ENCODE measurements around the gene PAX9.

The PAX9 gene

DNA sequence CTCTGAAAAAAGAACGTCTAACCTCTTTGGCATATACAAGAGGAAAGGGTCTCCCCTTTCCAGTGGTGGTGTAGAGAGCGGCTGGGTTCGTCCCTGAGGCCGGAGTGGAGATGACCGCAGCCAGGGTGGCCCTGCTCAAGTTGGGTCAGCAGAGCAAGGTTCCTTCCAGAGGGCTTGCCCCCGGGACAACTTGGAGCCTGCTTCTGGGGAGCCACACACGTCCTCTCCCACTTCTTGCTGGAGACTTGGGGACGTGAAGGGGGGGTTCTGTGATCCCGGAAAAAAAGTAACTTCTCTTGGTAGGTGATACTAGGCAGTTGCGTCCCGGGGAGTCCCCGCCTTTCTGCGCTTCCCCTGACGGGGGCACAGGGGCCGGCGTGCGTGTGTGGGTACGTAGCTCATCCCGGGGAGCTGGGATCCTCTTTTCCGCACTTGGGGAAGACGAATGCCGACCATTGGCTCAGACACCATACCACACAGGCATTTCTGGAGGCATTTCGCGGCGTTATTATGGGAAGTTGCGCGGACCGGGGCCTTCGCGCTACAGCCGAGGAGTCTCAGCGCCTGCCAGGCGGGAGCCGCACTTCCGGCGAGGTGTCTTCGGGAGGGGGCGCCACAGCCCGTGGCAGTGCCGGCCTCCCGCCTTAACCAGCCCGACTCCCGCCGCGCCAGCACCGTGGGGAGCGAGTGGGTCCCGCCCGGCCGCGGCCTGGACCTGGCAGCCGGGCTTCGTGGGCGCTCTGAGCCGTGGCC, 14.8 kb upstream of the PAX9 start:
- peak overlapping the region; percentile 27; the same call in 1 of the 2 replicates for H3K4me3 ChIP-seq (ENCODE audit: low read length)
- H3K4me1 ChIP-seq (ENCODE audit: control insufficient read depth, insufficient read depth, low read length): no peaks in the 10 kb centered on the region
- no peaks in the 10 kb centered on the region for H3K36me3 ChIP-seq (ENCODE audit: control insufficient read depth, insufficient read depth, low read length)
- peaks cover 57% of the 10 kb centered on the region for H3K27me3 ChIP-seq (ENCODE audit: control insufficient read depth, insufficient read depth, low read length)
- no peak for DNase-seq (ENCODE audit: low read depth, low spot score)
- H3K27ac ChIP-seq (ENCODE audit: low read length): no peak overlapping the region
- no peaks in the 10 kb centered on the region for H3K9me3 ChIP-seq (ENCODE audit: control insufficient read depth, insufficient read depth, low read length)
- WGBS (ENCODE audit: insufficient coverage, insufficient read length): no CpG with 5 or more reads among the region's 55 CpGs

DNA sequence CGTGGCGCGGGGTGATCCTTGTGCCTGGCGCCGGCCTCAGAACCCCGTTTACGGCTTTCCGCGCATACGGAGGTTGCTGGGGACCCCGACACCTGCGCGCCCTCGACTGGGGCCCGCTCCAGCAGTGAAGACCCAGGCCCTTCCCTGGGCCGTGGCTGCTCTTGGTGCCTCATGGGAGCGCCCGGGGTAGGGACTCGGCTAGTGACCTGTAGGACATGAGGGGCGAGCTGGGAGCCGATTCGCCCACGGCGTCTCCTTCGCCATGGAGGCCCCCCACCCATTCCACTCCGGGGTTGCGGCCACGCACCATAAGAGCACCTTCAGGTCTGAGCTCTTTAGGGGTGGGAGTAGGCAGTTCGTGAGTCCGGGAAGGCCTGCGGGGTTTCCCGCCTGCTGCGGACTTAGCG, 14.2 kb upstream of the PAX9 start:
- Histone ChIP-seq H3K27me3 (ENCODE audit: control insufficient read depth, insufficient read depth, low read length) (peaks cover 59% of the 10 kb centered on the region), H3K36me3 (ENCODE audit: control insufficient read depth, insufficient read depth, low read length) (no peaks in the 10 kb centered on the region), H3K4me1 (ENCODE audit: control insufficient read depth, insufficient read depth, low read length) (no peaks in the 10 kb centered on the region), H3K27ac (ENCODE audit: low read length) (no peak overlapping the region), H3K4me3 (ENCODE audit: low read length) (peak overlapping the region; percentile 27; the same call in 1 of the 2 replicates), H3K9me3 (ENCODE audit: control insufficient read depth, insufficient read depth, low read length) (no peaks in the 10 kb centered on the region)
- DNase-seq (ENCODE audit: low read depth, low spot score): no peak
- WGBS (ENCODE audit: insufficient coverage, insufficient read length): no CpG with 5 or more reads among the region's 34 CpGs

DNA sequence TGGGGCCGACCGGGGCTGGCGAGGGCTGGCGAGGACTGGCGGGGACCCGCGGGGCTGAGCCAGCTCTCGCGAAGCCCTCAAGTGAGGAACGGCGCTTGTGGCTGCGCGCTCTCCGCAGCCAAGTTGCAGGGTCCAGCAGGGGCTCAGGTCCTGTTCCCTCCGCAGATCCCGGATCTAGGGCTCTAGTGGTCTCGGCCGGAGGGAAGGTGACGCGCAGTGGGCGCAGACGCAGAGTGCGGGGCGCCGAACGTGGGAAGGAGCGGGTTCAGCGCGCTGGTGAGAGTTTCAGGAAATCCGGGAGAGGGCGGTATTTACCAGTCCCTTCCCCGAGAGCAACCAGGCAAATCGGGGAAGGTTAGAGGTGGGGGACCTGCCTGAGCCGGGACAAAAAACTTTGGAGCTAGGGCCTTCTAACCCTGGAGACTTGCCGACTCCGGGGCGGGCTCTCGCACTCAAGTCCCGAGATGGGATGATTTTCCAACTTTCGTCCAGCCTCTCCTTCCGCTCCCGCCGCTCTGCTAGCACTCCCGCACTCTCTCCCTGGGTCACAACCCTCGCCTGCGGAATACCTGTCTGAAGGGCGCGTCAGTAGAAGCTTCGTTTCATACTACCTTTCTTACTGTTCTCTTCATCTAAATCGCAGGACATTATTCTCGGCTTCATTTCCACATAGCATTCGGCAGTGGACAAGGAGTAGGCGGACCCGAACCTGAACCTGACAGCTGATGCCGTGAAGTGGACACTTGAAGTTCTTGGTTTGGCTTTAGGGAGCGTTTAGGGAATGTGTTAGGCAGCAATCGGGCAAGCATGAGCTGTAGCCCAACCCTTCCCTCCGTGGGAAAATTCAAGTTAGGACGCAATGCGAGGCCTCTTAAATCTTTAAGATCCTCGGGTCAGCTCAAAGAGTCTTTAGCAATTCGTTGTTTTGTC, 13.6 kb upstream of the PAX9 start:
- H3K4me1 ChIP-seq (ENCODE audit: control insufficient read depth, insufficient read depth, low read length): no peaks in the 10 kb centered on the region
- peak overlapping the region; percentile 27; the same call in 1 of the 2 replicates for H3K4me3 ChIP-seq (ENCODE audit: low read length)
- H3K27ac ChIP-seq (ENCODE audit: low read length): no peak overlapping the region
- peaks cover 66% of the 10 kb centered on the region for H3K27me3 ChIP-seq (ENCODE audit: control insufficient read depth, insufficient read depth, low read length)
- WGBS (ENCODE audit: insufficient coverage, insufficient read length): no CpG with 5 or more reads among the region's 62 CpGs
- H3K36me3 ChIP-seq (ENCODE audit: control insufficient read depth, insufficient read depth, low read length): no peaks in the 10 kb centered on the region
- H3K9me3 ChIP-seq (ENCODE audit: control insufficient read depth, insufficient read depth, low read length): no peaks in the 10 kb centered on the region
- no peak for DNase-seq (ENCODE audit: low read depth, low spot score)

DNA sequence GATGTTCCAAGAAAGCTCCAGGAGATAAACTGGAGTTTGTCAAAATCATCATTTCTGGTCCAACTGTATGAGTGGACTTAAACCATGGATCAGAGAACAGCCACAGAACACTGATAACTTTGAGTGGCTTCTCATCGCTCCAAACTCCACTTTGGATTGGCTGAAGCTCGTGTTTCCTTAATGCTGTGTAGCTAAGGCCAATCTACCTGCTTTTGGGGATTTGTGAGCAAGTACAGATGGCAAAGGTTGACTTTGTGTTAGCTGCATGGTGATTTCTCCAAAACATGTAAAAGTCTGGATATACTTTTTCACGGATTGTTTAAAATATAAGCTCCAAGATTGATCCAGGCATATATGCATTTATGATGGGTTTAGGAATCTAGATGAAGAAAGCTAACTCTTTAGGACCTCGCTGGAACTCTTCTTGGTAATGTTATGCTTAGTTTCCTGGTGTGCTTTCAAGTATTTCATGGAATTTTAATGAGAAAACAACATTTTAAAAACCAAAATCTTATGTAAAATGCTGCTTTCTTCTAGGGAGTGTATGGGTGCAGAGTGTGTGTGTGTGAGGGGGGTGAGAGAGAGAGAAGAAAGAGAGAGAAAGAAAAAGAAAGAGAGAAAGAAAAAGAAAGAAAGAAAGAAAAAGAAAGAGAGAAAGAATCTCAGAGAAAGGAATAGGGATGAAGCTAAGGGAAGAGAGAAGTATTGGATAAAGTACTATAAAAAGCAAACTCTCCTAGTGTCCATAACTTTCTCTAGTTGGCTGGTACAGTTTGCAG, 11.6 kb upstream of the PAX9 start:
- peaks cover 81% of the 10 kb centered on the region for H3K27me3 ChIP-seq (ENCODE audit: control insufficient read depth, insufficient read depth, low read length)
- no peaks in the 10 kb centered on the region for H3K4me1 ChIP-seq (ENCODE audit: control insufficient read depth, insufficient read depth, low read length)
- H3K36me3 ChIP-seq (ENCODE audit: control insufficient read depth, insufficient read depth, low read length): no peaks in the 10 kb centered on the region
- H3K4me3 ChIP-seq (ENCODE audit: low read length): no peak overlapping the region
- WGBS (ENCODE audit: insufficient coverage, insufficient read length): no CpG with 5 or more reads among the region's 4 CpGs
- H3K9me3 ChIP-seq (ENCODE audit: control insufficient read depth, insufficient read depth, low read length): no peaks in the 10 kb centered on the region
- no peak overlapping the region for H3K27ac ChIP-seq (ENCODE audit: low read length)
- DNase-seq (ENCODE audit: low read depth, low spot score): no peak

DNA sequence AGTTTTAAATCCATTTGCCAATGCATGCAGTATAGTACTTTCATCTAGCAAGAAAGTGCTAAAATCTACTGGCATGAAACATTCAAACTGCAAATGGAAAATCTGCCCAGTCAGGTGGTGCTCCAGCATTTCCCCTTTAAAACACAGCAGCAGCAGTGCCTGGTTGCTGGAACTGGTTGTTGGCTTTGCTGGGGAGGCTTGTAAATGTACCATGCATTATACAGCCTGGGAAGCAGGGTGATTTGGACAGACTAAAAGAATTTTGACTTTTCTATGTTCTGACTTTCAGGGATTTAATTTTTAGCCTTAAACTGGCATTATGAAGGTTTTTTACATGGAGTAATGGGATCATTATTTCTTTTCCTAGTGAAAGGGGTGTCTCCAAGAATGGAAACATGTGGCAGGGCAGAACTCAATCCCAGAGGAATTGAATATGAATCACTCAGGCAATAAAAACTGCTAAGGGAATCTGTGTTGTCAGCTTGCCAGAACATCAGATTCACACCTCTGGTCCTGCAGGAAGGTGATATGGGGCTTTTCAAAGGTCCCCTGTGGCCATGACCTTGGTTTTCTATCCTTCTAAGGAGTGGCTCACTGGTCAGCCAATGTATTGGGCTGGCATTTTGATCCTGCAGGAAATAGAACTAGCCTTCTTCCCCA, 9.0 kb upstream of the PAX9 start:
- no peak for DNase-seq (ENCODE audit: low read depth, low spot score)
- Histone ChIP-seq H3K4me3 (ENCODE audit: low read length) (no peak overlapping the region), H3K27me3 (ENCODE audit: control insufficient read depth, insufficient read depth, low read length) (peaks cover 82% of the 10 kb centered on the region), H3K36me3 (ENCODE audit: control insufficient read depth, insufficient read depth, low read length) (no peaks in the 10 kb centered on the region), H3K4me1 (ENCODE audit: control insufficient read depth, insufficient read depth, low read length) (peaks cover 2% of the 10 kb centered on the region), H3K9me3 (ENCODE audit: control insufficient read depth, insufficient read depth, low read length) (no peaks in the 10 kb centered on the region), H3K27ac (ENCODE audit: low read length) (no peak overlapping the region)

DNA sequence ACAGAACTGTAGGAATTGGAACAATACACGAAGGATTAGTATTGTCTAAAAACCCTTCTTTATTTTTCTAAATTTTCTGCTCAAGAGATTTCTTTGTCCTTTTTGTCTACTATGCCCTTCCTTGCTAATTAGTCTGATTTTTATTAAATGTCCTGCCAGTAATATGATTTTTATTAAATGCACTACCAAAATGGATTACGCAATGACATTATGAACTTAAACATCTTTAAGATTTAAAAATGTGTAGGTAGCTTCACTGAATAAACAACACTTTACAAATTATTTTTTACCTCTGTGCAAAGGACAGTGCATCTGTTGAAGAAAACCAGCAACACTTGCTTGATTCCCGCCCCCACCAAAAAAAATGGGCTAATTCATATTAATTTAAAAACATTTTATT, 8.2 kb upstream of the PAX9 start:
- H3K27me3 ChIP-seq (ENCODE audit: control insufficient read depth, insufficient read depth, low read length): peaks cover 83% of the 10 kb centered on the region

DNA sequence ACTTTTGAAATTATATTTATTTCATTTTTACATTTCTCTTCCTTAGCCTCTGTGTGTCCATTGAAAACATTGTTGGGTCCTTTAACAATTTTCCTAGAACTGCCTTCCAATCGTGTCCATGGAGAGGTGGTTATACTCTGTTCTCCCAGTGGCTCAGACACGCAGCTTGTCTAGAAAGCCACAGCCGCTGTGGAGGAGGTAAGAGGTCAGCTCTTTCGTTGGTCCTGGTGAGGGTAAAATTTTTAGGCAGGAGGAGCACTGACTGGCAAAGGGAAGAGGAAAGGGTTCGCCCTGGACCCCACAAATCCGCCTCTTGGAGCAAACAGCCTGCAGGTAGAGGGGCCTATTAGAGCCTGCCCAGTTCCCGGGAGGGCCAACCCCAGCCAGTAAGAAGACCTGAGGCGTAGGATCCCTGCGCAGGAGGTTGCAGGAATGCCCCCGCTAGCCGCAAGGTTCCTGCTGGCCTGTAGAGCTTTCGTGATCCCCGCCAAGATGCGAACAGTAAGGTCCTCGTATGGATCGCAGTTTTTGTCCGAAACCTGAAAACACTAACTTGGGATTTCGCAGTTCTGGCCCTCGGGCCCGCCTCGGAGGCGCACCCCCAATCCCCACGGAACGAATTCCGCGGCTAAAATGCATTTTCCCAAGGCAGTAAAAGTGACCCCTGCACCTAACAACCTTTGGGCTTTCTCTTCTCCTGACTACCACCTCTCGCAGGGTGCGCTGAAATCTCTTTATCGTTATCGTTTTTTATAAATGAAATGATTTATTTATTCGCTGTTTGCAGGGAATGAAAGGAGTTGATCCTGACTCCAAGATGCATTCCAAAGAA, 7.5 kb upstream of the PAX9 start:
- Histone ChIP-seq H3K27me3 (ENCODE audit: control insufficient read depth, insufficient read depth, low read length) (peaks cover 85% of the 10 kb centered on the region), H3K27ac (ENCODE audit: low read length) (no peak overlapping the region), H3K36me3 (ENCODE audit: control insufficient read depth, insufficient read depth, low read length) (no peaks in the 10 kb centered on the region), H3K9me3 (ENCODE audit: control insufficient read depth, insufficient read depth, low read length) (no peaks in the 10 kb centered on the region), H3K4me3 (ENCODE audit: low read length) (no peak overlapping the region), H3K4me1 (ENCODE audit: control insufficient read depth, insufficient read depth, low read length) (peaks cover 2% of the 10 kb centered on the region)
- no peak for DNase-seq (ENCODE audit: low read depth, low spot score)
- no CpG with 5 or more reads among the region's 31 CpGs for WGBS (ENCODE audit: insufficient coverage, insufficient read length)

More for the DNA sequence above, 8.2 kb upstream of the PAX9 start:
- Histone ChIP-seq H3K36me3 (ENCODE audit: control insufficient read depth, insufficient read depth, low read length) (no peaks in the 10 kb centered on the region), H3K4me1 (ENCODE audit: control insufficient read depth, insufficient read depth, low read length) (peaks cover 2% of the 10 kb centered on the region), H3K27ac (ENCODE audit: low read length) (no peak overlapping the region), H3K4me3 (ENCODE audit: low read length) (no peak overlapping the region), H3K9me3 (ENCODE audit: control insufficient read depth, insufficient read depth, low read length) (no peaks in the 10 kb centered on the region)
- WGBS (ENCODE audit: insufficient coverage, insufficient read length): no CpG with 5 or more reads among the region's 3 CpGs
- no peak for DNase-seq (ENCODE audit: low read depth, low spot score)

DNA sequence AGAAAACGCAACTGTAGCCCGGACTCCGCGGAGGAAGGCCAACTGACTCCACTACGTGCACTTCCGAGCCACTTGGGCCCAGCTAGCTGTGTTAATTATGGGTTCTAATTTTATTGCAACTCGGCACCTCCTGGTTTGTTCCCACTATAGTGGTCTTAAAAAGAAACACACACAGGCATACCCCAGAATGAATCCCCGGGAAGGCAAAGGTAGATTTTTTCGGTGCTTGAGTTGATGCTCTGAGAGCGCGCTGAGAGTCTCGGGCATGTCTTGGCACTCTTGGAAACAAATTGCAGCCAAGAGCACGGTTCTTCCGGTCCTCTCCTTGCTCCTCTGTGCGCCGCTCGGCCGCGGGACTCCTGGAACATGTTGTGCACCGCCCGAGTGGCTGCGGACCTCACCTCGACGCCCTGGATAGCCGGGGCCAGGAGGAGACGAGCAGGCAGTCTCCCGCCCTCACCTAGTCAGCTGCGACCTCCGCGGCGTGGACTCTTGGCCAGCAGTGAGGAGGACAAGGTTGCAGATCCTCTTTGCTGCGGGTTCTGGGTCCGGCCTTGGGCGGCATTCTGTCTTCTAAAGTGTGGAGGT, 6.8 kb upstream of the PAX9 start:
- H3K9me3 ChIP-seq (ENCODE audit: control insufficient read depth, insufficient read depth, low read length): no peaks in the 10 kb centered on the region
- no peak overlapping the region for H3K4me3 ChIP-seq (ENCODE audit: low read length)
- no peaks in the 10 kb centered on the region for H3K36me3 ChIP-seq (ENCODE audit: control insufficient read depth, insufficient read depth, low read length)
- DNase-seq (ENCODE audit: low read depth, low spot score): no peak
- no peak overlapping the region for H3K27ac ChIP-seq (ENCODE audit: low read length)
- WGBS (ENCODE audit: insufficient coverage, insufficient read length): no CpG with 5 or more reads among the region's 34 CpGs
- peaks cover 2% of the 10 kb centered on the region for H3K4me1 ChIP-seq (ENCODE audit: control insufficient read depth, insufficient read depth, low read length)
- H3K27me3 ChIP-seq (ENCODE audit: control insufficient read depth, insufficient read depth, low read length): peaks cover 87% of the 10 kb centered on the region

DNA sequence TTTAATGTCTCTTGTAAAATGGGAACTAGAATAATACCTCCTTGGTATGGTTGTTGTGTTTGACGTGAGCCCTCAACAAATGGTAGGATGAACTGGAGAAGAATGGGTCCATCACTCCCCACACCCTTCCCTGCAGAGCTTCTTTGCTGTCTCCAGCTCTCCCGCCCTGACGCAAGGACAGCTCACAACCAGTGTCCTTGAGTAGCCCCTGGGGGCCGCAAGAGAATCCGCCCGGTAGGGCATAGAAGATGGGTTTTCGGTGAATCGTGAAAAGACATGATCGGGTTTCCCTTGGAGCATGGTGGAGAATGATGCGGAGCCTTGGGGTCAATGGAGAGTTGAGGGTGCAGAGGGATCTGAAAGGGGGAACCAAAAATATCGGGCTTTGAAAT, 6.1 kb upstream of the PAX9 start:
- Histone ChIP-seq H3K9me3 (ENCODE audit: control insufficient read depth, insufficient read depth, low read length) (no peaks in the 10 kb centered on the region), H3K27ac (ENCODE audit: low read length) (no peak overlapping the region), H3K4me1 (ENCODE audit: control insufficient read depth, insufficient read depth, low read length) (peaks cover 2% of the 10 kb centered on the region), H3K27me3 (ENCODE audit: control insufficient read depth, insufficient read depth, low read length) (peaks cover 90% of the 10 kb centered on the region), H3K36me3 (ENCODE audit: control insufficient read depth, insufficient read depth, low read length) (no peaks in the 10 kb centered on the region), H3K4me3 (ENCODE audit: low read length) (no peak overlapping the region)
- DNase-seq (ENCODE audit: low read depth, low spot score): no peak
- WGBS (ENCODE audit: insufficient coverage, insufficient read length): no CpG with 5 or more reads among the region's 11 CpGs

Measured in iPS DF 6.9 (cell line).